Tibial nerve (tissue), 4 donors: Measurements from ENCODE around the gene IL1R2.

ENCODE experiments used
- EP300 ChIP-seq, 2 donors: sonication (generic); formaldehyde crosslinking; IDR thresholded peaks; one replicate each; pipeline ENCODE4 v1.6.1; 2017; ENCODE audit warnings: antibody characterized with exemption in 2 of 2, mild to moderate bottlenecking in 1 of 2
- POLR2A ChIP-seq, 2 donors: fragments of 450-650 bp; IDR thresholded peaks; one replicate each; pipeline ENCODE4 v1.6.1; 2017; ENCODE audit warnings: antibody characterized with exemption in 2 of 2, mild to moderate bottlenecking in 2 of 2, moderate library complexity in 2 of 2
- TF ChIP-seq, protein P1 (sequence below), 5 experiments: fragments of 200-600 bp in 3 of 5; fragments of 450-650 bp in 2 of 5; sonication (generic) in 3 of 5; IDR thresholded peaks; one replicate each; pipeline ENCODE4 v1.5.1; 2016 to 2019; ENCODE audit warnings: antibody characterized with exemption in 5 of 5, mild to moderate bottlenecking in 3 of 5, moderate library complexity in 2 of 5

- TF ChIP-seq, protein P1, sequence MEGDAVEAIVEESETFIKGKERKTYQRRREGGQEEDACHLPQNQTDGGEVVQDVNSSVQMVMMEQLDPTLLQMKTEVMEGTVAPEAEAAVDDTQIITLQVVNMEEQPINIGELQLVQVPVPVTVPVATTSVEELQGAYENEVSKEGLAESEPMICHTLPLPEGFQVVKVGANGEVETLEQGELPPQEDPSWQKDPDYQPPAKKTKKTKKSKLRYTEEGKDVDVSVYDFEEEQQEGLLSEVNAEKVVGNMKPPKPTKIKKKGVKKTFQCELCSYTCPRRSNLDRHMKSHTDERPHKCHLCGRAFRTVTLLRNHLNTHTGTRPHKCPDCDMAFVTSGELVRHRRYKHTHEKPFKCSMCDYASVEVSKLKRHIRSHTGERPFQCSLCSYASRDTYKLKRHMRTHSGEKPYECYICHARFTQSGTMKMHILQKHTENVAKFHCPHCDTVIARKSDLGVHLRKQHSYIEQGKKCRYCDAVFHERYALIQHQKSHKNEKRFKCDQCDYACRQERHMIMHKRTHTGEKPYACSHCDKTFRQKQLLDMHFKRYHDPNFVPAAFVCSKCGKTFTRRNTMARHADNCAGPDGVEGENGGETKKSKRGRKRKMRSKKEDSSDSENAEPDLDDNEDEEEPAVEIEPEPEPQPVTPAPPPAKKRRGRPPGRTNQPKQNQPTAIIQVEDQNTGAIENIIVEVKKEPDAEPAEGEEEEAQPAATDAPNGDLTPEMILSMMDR (IDR thresholded peaks at IDR 0.05) = no peak
- TF ChIP-seq POLR2A (IDR thresholded peaks at IDR 0.05) = no peak
- TF ChIP-seq EP300 (IDR thresholded peaks at IDR 0.05) = no peak
Observed at GRCh38 chr2:102005449-102005848, 13.7 kb downstream of the IL1R2 start.
